ENCODE results near the gene SNRPA.
A peak's percentile ranks its signal among the peaks of the same experiment; 100 is the strongest.

SNRPA gene

GRCh38 chr19:40739871-40740703 is 10.9 kb upstream of the SNRPA start:
- Histone ChIP-seq H3K9me3 (ENCODE audit: control insufficient read depth, insufficient read depth, low read length) (no peaks in the 10 kb centered on the region), H3K27ac (ENCODE audit: low read depth, low read length) (no peak overlapping the region), H3K36me3 (ENCODE audit: control insufficient read depth, insufficient read depth, low read length) (peaks cover 30% of the 10 kb centered on the region), H3K4me3 (ENCODE audit: low read depth, low read length) (no peak overlapping the region), H3K9ac (ENCODE audit: low read depth, low read length) (no peak overlapping the region), H3K4me1 (ENCODE audit: control insufficient read depth, insufficient read depth, low read length) (0 out of 2 replicates have a peak, but pooled peaks cover 3% of the 10 kb centered on the region), H3K27me3 (ENCODE audit: control insufficient read depth, insufficient read depth, low read length) (no peaks in the 10 kb centered on the region)

DNA sequence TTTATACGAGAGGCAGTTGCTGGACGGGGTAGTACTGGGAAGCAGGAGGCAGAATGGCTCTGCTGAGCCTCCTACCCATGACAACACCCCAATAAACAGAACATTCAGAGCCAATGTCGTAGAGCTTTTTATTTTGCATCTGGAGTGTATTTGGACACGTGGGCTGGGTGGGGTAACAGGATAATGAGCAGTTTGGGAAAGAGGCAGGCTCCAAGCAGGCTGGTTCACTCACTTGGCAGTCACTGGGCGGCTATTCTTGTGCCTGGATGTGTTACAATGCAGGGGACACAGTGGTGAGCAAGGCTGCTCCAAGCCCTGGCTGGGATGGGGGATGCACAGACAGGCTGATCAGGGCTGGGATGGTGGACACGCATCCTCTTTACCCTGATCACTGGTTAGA is 10.3 kb upstream of the SNRPA start:
- H3K9ac ChIP-seq (ENCODE audit: low read depth, low read length), result no peak overlapping the region
- no peaks in the 10 kb centered on the region for H3K9me3 ChIP-seq (ENCODE audit: control insufficient read depth, insufficient read depth, low read length)
- H3K27ac ChIP-seq (ENCODE audit: low read depth, low read length), result no peak overlapping the region
- H3K4me3 ChIP-seq (ENCODE audit: low read depth, low read length), result no peak overlapping the region
- no peaks in the 10 kb centered on the region for H3K27me3 ChIP-seq (ENCODE audit: control insufficient read depth, insufficient read depth, low read length)
- peaks cover 24% of the 10 kb centered on the region for H3K36me3 ChIP-seq (ENCODE audit: control insufficient read depth, insufficient read depth, low read length)
- 0 out of 2 replicates have a peak, but pooled peaks cover 5% of the 10 kb centered on the region for H3K4me1 ChIP-seq (ENCODE audit: control insufficient read depth, insufficient read depth, low read length)

GRCh38 chr19:40741527-40742390 is 9.2 kb upstream of the SNRPA start:
- H3K27ac ChIP-seq (ENCODE audit: low read depth, low read length), result no peak overlapping the region
- H3K9ac ChIP-seq (ENCODE audit: low read depth, low read length), result no peak overlapping the region

DNA sequence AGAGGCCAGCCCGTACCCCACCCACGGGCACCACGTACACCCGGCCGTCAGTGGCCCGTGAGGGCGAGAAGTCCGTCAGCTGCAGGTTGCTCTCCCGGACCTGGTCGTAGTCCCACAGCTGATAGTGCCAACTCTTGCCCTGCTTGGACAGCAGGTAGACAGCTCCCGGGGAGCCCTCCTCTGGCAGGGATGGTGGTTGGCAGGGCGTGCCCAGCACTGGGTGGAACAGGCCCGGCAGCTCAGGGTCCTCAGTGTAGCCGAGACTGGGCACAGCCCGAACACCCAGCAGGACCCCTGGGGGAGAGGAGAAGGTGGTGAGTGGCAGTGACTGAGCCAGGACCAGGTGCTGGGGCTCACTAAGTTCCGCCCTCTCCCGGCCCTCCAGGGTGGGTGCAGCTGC is 8.5 kb upstream of the SNRPA start:
- peaks cover 14% of the 10 kb centered on the region for H3K36me3 ChIP-seq (ENCODE audit: control insufficient read depth, insufficient read depth, low read length)
- H3K9ac ChIP-seq (ENCODE audit: low read depth, low read length), result no peak overlapping the region
- H3K27me3 ChIP-seq (ENCODE audit: control insufficient read depth, insufficient read depth, low read length), result no peaks in the 10 kb centered on the region
- H3K27ac ChIP-seq (ENCODE audit: low read depth, low read length), result no peak overlapping the region
- H3K4me3 ChIP-seq (ENCODE audit: low read depth, low read length), result no peak overlapping the region
- 0 out of 2 replicates have a peak, but pooled peaks cover 5% of the 10 kb centered on the region for H3K4me1 ChIP-seq (ENCODE audit: control insufficient read depth, insufficient read depth, low read length)
- H3K9me3 ChIP-seq (ENCODE audit: control insufficient read depth, insufficient read depth, low read length), result no peaks in the 10 kb centered on the region

More at GRCh38 chr19:40741527-40742390, 9.2 kb upstream of the SNRPA start:
- H3K4me3 ChIP-seq (ENCODE audit: low read depth, low read length), result no peak overlapping the region
- H3K9me3 ChIP-seq (ENCODE audit: control insufficient read depth, insufficient read depth, low read length), result no peaks in the 10 kb centered on the region
- 0 out of 2 replicates have a peak, but pooled peaks cover 5% of the 10 kb centered on the region for H3K4me1 ChIP-seq (ENCODE audit: control insufficient read depth, insufficient read depth, low read length)
- H3K36me3 ChIP-seq (ENCODE audit: control insufficient read depth, insufficient read depth, low read length), result peaks cover 21% of the 10 kb centered on the region
- H3K27me3 ChIP-seq (ENCODE audit: control insufficient read depth, insufficient read depth, low read length), result no peaks in the 10 kb centered on the region

GRCh38 chr19:40742886-40743285 is 8.1 kb upstream of the SNRPA start:
- Histone ChIP-seq H3K27me3 (ENCODE audit: control insufficient read depth, insufficient read depth, low read length) (no peaks in the 10 kb centered on the region), H3K4me3 (ENCODE audit: low read depth, low read length) (no peak overlapping the region), H3K27ac (ENCODE audit: low read depth, low read length) (no peak overlapping the region), H3K9me3 (ENCODE audit: control insufficient read depth, insufficient read depth, low read length) (no peaks in the 10 kb centered on the region), H3K4me1 (ENCODE audit: control insufficient read depth, insufficient read depth, low read length) (0 out of 2 replicates have a peak, but pooled peaks cover 5% of the 10 kb centered on the region), H3K36me3 (ENCODE audit: control insufficient read depth, insufficient read depth, low read length) (peaks cover 13% of the 10 kb centered on the region), H3K9ac (ENCODE audit: low read depth, low read length) (no peak overlapping the region)

GRCh38 chr19:40743926-40744325 is 7.1 kb upstream of the SNRPA start:
- Histone ChIP-seq H3K36me3 (ENCODE audit: control insufficient read depth, insufficient read depth, low read length) (peaks cover 11% of the 10 kb centered on the region), H3K27ac (ENCODE audit: low read depth, low read length) (no peak overlapping the region), H3K4me1 (ENCODE audit: control insufficient read depth, insufficient read depth, low read length) (0 out of 2 replicates have a peak, but pooled peaks cover 5% of the 10 kb centered on the region), H3K9me3 (ENCODE audit: control insufficient read depth, insufficient read depth, low read length) (no peaks in the 10 kb centered on the region), H3K27me3 (ENCODE audit: control insufficient read depth, insufficient read depth, low read length) (no peaks in the 10 kb centered on the region), H3K9ac (ENCODE audit: low read depth, low read length) (no peak overlapping the region), H3K4me3 (ENCODE audit: low read depth, low read length) (no peak overlapping the region)

DNA sequence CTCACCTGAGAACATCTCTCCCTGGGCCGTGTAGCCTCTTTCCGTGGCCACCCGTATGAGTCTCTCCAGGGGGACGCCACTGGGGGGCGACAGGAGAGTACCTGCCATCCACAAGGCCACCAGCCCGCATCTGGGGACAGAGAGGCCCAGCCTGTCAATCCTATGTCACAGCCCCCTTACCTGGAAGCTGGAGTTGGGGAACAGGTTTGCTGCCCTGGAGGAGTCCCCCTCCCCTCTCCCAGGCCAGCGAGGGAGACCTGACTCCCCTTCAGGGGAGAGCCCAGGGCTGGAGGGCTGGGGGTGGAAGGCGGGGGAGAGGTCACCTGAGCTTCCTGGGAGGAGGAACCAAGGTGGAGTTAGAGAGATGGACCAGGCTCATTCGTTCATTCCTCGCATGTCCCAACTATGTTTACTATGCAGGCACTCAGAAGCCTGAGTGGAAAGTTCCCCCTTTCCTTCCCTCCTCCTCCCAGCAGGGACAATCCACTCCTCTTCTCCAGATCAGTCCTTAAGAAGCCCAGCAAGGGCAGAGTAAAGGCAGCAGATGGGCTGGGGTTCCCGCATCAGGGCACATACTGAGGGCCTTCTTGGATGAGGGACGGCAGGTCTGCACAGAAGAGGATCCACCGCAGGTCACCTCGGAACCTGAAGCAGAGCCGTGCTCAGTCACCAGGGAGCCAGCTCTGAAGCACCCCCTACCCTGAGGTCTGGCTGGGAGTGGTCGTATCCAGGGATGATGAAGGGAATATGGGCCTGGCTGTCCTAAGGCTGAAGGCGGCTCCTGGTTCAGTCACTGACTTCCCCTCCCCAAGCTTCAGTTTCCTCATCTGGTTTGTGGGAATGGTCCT is 6.2 kb upstream of the SNRPA start:
- H3K36me3 ChIP-seq (ENCODE audit: control insufficient read depth, insufficient read depth, low read length), result peaks cover 10% of the 10 kb centered on the region
- no peaks in the 10 kb centered on the region for H3K9me3 ChIP-seq (ENCODE audit: control insufficient read depth, insufficient read depth, low read length)
- H3K4me1 ChIP-seq (ENCODE audit: control insufficient read depth, insufficient read depth, low read length), result peaks cover 7% of the 10 kb centered on the region
- H3K9ac ChIP-seq (ENCODE audit: low read depth, low read length), result no peak overlapping the region
- no peaks in the 10 kb centered on the region for H3K27me3 ChIP-seq (ENCODE audit: control insufficient read depth, insufficient read depth, low read length)
- H3K4me3 ChIP-seq (ENCODE audit: low read depth, low read length), result no peak overlapping the region
- peak overlapping the region; percentile 37 for H3K27ac ChIP-seq (ENCODE audit: low read depth, low read length)

GRCh38 chr19:40745402-40745780 is 5.6 kb upstream of the SNRPA start:
- Histone ChIP-seq H3K27me3 (ENCODE audit: control insufficient read depth, insufficient read depth, low read length) (no peaks in the 10 kb centered on the region), H3K9me3 (ENCODE audit: control insufficient read depth, insufficient read depth, low read length) (no peaks in the 10 kb centered on the region), H3K36me3 (ENCODE audit: control insufficient read depth, insufficient read depth, low read length) (peaks cover 10% of the 10 kb centered on the region), H3K27ac (ENCODE audit: low read depth, low read length) (peak overlapping the region; percentile 37), H3K4me3 (ENCODE audit: low read depth, low read length) (no peak overlapping the region), H3K9ac (ENCODE audit: low read depth, low read length) (no peak overlapping the region), H3K4me1 (ENCODE audit: control insufficient read depth, insufficient read depth, low read length) (peaks cover 10% of the 10 kb centered on the region)

GRCh38 chr19:40747536-40747935 is 3.5 kb upstream of the SNRPA start:
- Histone ChIP-seq H3K9ac (ENCODE audit: low read depth, low read length) (no peak overlapping the region), H3K4me1 (ENCODE audit: control insufficient read depth, insufficient read depth, low read length) (peaks cover 10% of the 10 kb centered on the region), H3K27me3 (ENCODE audit: control insufficient read depth, insufficient read depth, low read length) (no peaks in the 10 kb centered on the region), H3K36me3 (ENCODE audit: control insufficient read depth, insufficient read depth, low read length) (peaks cover 4% of the 10 kb centered on the region; the same call in 1 of the 2 replicates), H3K4me3 (ENCODE audit: low read depth, low read length) (no peak overlapping the region), H3K9me3 (ENCODE audit: control insufficient read depth, insufficient read depth, low read length) (no peaks in the 10 kb centered on the region), H3K27ac (ENCODE audit: low read depth, low read length) (no peak overlapping the region)

GRCh38 chr19:40750058-40750873 is 737 bp upstream of the SNRPA start, which contains the start of gene ACTMAP:
TSS of gene ACTMAP (minus strand) at chr19:40750477. CDS start at chr19:40749803, 674 bp downstream.
- Histone ChIP-seq H3K4me1 (ENCODE audit: control insufficient read depth, insufficient read depth, low read length) (peaks cover 9% of the 10 kb centered on the region), H3K9ac (ENCODE audit: low read depth, low read length) (peak within 1 kb of the TSS; percentile 98), H3K36me3 (ENCODE audit: control insufficient read depth, insufficient read depth, low read length) (peaks cover 22% of the 10 kb centered on the region), H3K9me3 (ENCODE audit: control insufficient read depth, insufficient read depth, low read length) (no peaks in the 10 kb centered on the region), H3K27ac (ENCODE audit: low read depth, low read length) (peak within 1 kb of the TSS; percentile 100), H3K27me3 (ENCODE audit: control insufficient read depth, insufficient read depth, low read length) (no peaks in the 10 kb centered on the region), H3K4me3 (ENCODE audit: low read depth, low read length) (peak within 1 kb of the TSS; percentile 99)
